GM12801 (cell line): ENCODE data around the gene WWC2.

Source experiments
- TF ChIP-seq, protein P1 (sequence below): IDR thresholded peaks from one replicate; pipeline ENCODE4 v1.5.1; 2011; ENCODE audit warnings: control low read depth; ENCODE audit not compliant: insufficient read length; ENCODE audit errors: extremely low read depth

WWC2 gene

DNA sequence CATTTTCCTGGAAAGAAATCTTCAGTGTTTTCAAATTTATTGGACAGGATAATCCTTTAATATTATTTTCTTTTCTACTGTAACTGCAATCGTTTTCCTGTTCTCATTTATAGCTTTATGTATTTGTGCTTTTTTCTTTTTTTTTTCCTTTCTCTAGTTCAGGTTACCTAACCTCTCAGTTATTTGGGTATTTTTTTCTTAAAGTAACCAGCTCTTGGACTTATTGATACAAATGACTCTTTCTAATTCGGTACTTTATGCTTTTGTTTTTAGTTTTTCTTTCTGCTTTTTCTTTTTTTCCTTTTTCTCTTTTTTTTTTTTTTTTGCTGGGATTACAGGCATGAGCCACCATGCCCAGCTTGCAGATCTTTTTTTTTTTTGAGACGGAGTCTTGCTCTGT lies 25.2 kb downstream of the WWC2 start:
- TF ChIP-seq, protein P1, sequence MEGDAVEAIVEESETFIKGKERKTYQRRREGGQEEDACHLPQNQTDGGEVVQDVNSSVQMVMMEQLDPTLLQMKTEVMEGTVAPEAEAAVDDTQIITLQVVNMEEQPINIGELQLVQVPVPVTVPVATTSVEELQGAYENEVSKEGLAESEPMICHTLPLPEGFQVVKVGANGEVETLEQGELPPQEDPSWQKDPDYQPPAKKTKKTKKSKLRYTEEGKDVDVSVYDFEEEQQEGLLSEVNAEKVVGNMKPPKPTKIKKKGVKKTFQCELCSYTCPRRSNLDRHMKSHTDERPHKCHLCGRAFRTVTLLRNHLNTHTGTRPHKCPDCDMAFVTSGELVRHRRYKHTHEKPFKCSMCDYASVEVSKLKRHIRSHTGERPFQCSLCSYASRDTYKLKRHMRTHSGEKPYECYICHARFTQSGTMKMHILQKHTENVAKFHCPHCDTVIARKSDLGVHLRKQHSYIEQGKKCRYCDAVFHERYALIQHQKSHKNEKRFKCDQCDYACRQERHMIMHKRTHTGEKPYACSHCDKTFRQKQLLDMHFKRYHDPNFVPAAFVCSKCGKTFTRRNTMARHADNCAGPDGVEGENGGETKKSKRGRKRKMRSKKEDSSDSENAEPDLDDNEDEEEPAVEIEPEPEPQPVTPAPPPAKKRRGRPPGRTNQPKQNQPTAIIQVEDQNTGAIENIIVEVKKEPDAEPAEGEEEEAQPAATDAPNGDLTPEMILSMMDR: no peak

- TF ChIP-seq, protein P1: no peak
These were observed 25.8 kb downstream of the WWC2 start for GRCh38 chr4:183124865-183125264.

DNA sequence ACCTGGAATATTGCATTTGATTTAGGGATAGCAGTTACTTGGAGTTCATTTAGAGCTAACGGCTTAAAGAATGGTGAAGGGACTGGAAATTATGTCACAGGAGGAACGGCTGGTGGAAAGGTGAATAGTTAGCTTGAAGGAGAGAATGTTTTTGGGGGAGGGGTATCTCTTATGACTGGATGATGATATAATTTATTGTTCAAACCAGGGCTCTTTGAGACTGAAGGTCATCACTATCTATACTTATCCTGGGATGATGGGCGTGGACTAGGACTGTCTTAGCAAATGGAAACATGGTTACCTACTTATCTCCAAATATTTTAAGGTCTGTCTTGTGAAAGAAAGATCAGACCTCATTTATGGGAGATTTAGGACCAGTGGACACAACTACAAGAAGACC lies 30.1 kb downstream of the WWC2 start:
- TF ChIP-seq, protein P1: no peak

GRCh38 chr4:183129675-183130074 lies 30.6 kb downstream of the WWC2 start:
- TF ChIP-seq, protein P1: no peak

- TF ChIP-seq, protein P1: no peak
These were observed 31.5 kb downstream of the WWC2 start for GRCh38 chr4:183130328-183131155.

DNA sequence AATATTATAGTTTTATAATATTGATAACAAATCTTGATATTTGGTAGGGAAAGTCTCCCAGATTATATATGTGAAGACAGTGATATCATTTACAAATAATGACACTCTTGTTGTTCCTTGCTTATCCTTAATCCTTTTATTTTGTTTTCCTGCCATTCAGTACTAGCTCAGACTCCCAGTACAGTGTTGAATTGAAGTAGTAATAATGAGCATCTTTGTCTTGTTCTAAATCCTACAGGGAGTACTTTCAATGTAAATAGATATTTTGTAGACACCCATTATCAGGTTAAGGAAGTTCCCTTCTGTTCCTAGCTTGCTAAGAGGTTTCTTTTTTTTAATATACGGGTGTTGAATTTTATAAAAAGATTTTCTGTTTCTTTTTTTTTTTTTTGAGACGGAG lies 33.0 kb downstream of the WWC2 start:
- TF ChIP-seq, protein P1: no peak

- TF ChIP-seq, protein P1: no peak
These were observed 33.8 kb downstream of the WWC2 start for GRCh38 chr4:183132865-183133264.
